Prostate gland (tissue), 2 donors: Measurements from ENCODE around the gene ROBO2.

Source experiments
- CTCF ChIP-seq, 4 experiments: fragments of 200-600 bp in 2 of 4; fragments of 450-650 bp in 2 of 4; sonication (generic) in 2 of 4; IDR thresholded peaks; 1 replicate in 3 of 4; 2 replicates in 1 of 4; pipeline ENCODE4 v1.5.1; 2016 to 2019; ENCODE audit warnings: antibody characterized with exemption in 4 of 4, mild to moderate bottlenecking in 2 of 4, moderate library complexity in 2 of 4
- POLR2A ChIP-seq: fragments of 450-650 bp; IDR thresholded peaks from one replicate; pipeline ENCODE4 v1.6.1; 2016; ENCODE audit warnings: antibody characterized with exemption, mild to moderate bottlenecking
- POLR2AphosphoS5 ChIP-seq: sonication (generic); formaldehyde crosslinking; IDR thresholded peaks from one replicate; pipeline ENCODE4 v1.6.1; 2017; ENCODE audit warnings: antibody characterized with exemption

GRCh38 chr3:77171026-77171425, 131.1 kb downstream of the ROBO2 start:
- TF ChIP-seq CTCF (IDR thresholded peaks at IDR 0.05): no peak
- no peak for TF ChIP-seq POLR2AphosphoS5
- TF ChIP-seq POLR2A: no peak
